Measurements from ENCODE around the gene FANCC.
A peak's percentile ranks its signal among the peaks of the same experiment; 100 is the strongest.

Gene FANCC

DNA sequence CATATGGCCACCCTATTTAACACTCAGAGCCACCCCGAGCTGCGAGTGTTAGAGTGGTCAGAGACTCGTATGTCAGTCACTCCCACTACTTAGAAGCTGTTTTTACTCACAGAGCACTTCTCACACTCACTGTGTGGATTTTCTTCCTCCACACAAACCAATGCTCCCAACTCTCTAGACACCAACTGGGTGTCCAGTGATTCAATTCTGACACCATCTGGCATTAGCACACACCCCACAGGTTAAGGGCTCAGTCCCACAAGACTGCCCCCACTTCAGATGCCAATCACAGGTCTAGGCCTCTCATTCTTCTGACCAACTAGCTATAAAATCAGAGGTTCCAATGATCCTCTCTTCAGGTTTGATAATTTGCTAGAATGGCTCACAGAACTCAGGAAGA lies 174.8 kb downstream of the FANCC start:
- DNase-seq (ENCODE audit: low spot score), result no peak

DNA sequence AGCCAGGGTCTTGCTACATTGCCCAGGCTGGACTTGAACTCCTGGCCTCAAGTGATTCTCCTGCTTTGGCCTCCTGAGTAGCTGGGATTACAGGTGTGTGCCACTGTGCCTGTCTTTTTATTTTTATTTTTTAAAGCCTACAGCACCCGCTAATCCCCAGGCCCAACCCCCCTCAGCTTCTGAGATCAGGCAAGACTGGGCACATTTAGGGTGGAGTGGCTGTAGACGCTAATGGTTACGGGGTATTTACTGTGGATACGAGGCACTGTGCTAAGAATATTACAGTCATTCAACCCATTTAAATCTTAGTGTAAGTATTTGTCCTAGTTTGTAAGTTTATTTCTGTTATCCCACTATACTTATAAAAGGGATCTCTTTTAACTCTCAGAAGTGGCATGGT lies 175.2 kb downstream of the FANCC start:
- DNase-seq (ENCODE audit: low spot score), result no peak

DNA sequence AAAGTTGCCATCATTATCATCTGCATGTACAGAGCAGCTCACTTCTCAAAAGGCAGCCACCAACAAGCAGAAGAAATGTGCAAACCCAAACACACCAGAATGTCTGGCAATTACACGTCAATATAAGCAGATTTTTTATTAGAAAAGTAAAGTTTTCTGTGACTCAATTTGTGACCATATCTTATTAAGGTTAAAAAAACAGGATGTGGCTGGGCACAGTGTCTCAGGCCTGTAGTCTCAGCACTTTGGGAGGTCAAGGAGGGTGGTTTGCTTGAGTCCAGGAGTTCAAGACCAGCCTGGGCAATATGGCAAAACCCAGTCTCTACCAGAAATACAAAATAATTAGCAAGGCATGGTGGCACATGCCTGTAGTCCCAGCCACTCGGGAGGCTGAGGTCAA lies 176.7 kb downstream of the FANCC start:
- DNase-seq (ENCODE audit: low spot score), result no peak

DNA sequence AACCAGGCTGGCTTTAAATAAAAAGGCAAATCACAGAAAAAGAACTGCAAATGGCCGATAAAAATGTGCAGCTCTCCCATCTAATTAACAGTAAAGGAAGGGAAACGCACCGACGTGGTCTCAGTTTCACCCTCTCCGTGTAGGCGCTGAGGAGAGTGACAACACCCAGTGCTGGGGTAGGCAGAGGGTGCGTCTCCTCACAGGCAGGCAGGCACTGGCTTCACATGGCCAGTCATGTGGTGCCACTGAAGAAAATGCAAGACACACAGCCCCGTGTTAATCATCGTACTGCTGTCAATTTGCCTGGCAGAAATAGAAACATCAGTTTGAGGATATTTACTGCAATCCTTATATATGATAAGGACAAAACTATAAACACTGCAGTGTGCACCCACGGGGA lies 178.4 kb downstream of the FANCC start:
- DNase-seq (ENCODE audit: low spot score), result no peak

DNA sequence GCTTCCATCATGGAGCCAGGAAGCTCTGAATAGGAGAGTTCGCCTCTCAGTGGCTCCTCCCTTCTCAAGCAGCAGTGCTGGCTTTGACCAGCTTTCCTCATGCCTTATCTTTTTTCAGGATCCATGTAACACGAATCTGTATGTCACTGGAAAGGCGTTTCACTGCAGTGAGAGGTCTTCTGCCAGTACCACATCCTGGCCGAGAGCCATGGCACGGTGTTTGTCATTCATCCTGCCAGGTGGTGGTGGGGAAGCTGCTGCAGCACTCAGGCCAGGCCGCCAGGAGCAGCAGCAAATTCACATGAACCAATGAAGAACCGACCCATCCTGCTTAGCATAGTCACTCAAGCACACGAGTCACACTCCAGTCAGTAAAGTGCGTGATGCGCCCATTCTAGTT lies 179.0 kb downstream of the FANCC start:
- no peak for DNase-seq (ENCODE audit: low spot score)

DNA sequence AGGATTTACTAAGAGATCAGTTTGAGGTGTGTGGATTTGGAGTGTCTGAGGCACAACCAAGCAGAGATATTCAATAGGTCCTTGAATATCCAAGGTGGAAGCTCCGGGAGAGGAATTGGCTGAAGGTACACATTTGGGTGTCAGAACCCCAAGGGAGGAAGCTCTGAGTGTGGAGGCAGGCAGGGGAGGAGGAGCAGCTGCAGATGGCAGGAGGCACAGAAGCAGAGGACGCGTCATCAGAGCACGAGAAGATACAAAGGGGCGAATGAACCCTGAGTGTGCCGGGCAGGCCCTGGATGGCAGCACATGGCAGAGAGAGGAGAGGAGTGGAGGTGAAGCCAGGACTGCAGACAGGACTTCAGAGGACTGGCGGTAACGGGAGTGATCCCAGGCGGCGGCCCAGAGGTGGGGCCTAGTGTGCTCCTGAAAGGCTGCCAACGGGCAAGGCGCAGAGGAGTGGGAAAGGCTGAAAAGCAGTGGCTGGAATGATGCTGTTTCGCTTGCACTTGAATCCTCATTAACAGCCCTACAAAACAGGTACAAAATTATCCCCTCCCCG lies 179.8 kb downstream of the FANCC start:
- DNase-seq (ENCODE audit: low spot score), result no peak

DNA sequence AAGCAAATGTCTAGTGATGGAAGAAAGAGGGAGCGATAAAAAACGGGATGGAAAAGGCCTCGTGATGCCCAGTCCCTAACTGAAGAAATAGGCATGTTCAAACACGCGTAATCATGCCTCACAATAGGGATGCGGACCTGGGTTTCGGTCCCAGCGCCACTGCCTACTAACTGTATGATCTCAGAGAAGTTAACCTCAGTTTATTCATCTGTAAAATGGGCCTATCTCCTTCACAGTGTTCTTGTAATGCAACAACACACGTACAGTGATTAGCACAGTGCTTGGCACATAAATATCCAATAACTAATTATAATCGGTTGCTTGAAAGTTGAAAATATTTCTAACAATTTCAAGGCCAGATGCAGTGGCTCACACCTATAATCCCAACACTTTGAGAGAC lies 181.8 kb downstream of the FANCC start:
- DNase-seq (ENCODE audit: low spot score), result no peak

DNA sequence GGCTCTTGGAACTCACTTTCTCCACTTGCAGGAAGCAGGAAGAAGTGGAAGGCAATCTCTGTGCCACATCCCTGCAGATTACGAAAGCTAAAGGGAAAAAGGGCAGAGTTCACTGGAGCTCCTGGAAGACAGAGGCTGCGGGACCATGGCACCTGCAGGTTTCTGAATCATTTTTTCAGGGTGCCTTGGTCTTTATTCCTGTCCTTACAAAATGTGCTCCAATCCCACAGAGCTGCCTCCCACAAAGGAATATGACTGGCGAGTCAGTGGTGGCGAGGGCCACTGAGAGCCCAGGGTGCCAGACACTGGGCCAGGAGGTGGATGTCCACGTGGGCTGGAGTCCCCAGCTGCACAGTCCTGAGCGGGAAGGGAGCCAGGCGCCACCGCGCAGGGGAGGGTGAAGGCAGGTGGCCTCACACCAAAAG lies 183.0 kb downstream of the FANCC start:
- DNase-seq (ENCODE audit: low spot score), result no peak

DNA sequence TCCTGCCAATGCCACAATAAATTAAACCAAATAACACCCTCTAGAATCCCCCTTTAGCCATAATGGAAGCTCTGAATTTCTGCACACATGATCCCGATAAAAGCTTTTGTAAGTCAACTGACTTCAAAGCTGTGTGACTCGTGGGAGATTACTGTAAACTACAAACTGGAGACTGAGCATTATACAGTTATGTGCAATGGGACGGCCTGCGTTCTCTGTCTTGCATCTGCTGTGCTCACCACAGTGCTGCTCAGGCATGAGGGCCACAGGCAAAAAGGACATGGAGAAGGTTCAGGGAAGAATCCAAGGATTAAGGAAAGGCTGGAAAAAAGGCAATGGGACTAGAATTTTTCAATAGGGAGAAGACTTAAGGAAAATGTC lies 184.2 kb downstream of the FANCC start:
- no peak for DNase-seq (ENCODE audit: low spot score)

DNA sequence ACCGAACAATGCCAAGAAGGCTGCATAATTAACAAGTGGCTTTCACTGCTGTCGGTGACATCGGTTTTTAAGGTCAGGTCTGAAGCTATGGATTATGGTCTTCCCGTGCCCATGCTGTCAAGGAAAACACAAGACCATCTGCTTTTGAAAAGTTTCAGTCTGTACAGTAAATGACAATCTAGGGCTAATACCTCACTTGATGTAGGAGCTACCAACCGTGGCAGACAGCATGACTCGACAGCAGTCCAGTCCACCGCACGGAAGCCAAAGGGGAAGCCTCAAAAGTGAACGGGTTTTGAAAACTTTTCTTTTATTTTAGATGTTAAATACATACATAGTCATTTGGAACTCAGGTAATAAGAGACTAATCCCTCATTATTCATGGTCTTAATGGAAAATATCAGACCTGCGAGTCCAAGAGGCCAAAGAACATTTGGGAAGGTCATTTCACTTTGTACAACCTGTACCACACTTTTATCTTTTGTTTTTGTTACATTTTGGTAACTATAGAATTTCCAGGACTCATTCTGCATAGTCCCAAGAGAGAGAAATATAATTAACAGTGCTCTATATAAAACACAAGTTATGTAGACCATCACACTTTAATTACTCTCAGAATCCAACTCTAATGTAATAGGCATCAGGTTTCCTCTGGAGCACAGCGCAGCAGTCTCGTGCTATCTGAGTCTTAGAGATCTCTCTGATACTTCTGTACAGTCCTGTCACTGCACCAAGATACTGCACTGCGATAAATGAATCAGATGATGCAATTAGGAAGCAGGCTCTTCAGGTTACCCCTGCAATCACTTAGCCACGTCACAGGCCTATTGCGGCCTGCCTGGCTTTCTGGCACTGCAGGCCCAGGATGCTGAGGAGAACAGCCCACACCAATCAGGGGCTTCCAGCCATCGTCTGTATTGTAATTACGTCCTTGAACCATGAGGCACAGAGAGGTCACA lies 184.9 kb downstream of the FANCC start:
- no peak for DNase-seq (ENCODE audit: low spot score)

DNA sequence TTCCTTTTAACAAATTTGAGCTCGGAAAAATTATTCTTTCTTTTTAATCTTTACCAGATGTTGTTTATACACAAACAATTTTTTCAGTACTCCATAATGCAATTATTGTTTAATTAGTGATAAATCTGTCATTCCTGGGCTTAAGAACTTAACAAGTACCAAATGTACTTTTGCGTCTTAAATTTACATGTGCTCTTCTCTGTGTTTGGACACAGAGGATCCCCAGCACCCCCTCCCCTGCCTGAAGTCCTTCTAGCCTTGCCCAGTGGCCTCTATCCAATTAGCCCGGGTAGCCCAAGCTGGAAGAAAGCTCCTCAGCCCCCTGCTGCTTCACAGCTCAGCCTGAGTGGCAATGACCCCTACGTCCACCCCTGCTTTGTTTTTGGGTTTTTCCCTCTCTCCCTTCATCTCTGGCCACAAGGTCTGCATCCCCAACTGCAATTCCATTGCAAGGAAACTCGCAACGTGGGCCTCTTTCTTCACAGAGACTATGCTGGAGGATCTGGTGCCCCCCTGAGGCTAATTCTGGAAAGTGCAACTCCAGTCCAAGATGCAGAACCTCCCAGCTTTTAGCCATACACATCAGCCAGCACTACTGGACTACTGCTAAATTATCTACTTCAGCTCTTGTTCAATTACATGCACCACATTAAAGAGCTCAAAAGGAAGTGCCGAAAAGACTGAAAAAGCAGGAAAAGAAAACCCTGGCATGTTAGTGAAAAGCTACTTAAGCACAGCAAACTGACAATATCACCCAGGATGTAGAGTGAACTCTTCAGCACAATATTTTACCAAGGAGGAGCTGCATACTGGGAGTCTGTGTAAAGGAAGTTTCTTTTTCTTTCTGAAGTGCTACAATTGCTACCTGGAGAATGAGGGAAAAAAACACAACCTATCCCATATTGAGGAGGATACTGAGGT lies 186.2 kb downstream of the FANCC start:
- peak; percentile 34 for DNase-seq (ENCODE audit: low spot score)

DNA sequence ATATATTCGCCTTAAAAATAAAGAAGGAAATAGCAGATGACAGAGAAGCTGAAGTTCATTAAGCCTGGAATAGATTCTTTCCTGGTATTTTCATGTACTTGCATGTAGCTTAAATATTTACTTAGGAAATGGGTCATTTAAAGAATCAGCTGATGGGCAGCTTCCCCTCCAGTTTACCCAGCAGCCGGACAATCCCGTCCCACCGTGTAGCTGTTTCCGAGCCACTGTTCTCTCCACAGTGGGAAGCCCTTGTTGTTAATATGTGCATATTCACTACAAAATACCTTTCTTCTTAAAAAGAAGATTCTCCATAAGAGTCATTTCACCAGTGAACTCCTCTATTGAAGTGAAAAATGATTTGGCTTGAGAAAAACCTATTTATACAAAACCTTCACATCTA lies 187.0 kb downstream of the FANCC start:
- no peak for DNase-seq (ENCODE audit: low spot score)

DNA sequence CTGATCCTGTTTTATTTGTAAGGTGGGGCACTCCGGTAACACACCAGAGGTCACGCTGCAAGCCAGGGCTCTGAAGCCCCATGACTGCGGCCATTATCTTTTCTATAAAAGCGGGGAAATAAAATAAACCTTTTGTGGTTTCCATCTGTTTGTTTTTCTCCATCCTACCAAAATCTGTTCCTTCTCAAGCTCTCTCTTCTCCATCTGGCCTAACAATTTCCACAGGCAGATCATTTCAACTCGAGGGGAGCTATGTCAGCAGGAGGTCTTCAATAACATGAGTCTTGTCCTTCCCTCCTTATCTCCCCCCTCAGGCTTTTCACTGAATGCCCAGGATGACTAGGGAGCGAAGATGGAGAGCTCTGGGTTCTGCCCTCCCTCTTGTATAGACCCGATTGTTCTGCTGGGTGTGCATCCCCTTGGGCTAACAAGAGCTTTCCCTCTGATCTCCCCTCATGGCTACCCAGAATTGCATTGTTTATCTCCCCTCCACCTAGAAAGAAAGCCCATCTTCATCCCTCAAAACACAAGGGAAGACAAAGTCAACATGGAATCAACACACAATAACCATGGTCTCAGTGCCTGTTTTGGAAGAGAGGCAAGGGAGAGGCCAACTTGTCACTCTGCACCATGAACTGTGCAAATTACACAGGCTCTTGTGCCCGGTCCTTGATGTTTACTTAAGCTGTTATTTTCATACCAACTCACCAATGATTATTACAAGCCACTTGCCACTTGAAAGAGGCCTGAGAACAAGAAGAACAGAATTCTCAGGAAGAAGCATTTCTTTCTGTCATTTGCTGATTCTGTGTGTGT lies 187.8 kb downstream of the FANCC start:
- DNase-seq (ENCODE audit: low spot score), result no peak

DNA sequence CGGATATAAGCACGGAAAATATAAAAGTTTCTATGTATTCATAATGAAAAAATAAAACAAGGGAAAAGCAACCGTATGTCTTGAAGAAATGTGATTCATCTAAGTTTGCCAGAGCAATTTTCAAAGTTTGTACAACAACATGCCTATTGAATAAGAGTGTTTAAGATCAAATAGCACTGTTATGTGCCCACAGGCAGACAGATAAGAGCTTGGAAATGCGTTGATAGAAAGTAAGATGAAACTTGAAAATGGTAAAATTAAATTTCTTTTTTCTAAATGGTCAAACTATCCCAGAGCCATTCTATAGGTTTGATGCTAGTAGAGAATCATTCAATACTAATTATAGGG lies 189.4 kb downstream of the FANCC start:
- DNase-seq (ENCODE audit: low spot score), result no peak

DNA sequence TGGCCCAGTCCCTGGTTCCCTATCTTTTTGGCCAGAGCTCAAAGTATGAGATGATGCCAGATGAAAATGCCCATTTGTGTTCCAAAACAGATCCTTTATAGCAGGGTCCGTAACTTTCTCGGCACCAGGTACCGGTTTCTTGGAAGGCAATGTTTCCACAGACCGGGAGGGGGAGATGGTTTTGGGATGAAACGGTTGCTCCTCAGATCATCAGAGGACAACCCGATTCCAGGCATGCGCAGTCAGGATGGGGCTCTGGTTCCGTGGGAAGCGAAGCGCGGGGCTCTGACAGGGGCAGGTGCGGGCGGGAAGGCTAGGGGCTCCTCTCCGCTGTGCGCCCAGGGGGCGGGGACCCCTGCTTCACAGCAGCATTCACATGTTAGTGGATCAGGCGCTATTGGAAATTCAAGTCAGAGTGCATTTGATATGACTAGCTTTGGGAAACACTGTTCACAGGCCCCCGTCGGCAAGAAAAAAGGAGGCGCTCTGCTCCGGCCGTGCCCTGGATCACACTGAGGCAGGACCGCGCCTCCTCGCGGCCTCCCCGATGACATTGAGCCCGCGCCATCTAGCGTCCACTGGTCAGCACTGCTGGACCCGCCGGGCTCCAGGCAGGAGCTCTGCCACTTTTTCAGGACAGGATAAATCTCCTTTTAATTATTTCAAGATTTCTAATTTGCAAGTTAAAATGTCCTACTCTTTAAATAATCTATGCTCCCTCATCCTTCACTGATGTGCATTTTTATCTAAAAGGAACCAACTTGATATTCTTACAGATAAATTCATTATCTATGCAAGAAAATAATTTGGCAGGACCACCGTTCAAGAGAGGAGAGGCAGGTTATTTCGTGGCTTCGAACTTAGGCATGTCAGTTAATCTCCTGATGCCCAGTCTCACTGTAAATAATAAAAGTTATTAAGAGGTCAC lies 190.0 kb downstream of the FANCC start:
- DNase-seq (ENCODE audit: low spot score), result peak; percentile 52

DNA sequence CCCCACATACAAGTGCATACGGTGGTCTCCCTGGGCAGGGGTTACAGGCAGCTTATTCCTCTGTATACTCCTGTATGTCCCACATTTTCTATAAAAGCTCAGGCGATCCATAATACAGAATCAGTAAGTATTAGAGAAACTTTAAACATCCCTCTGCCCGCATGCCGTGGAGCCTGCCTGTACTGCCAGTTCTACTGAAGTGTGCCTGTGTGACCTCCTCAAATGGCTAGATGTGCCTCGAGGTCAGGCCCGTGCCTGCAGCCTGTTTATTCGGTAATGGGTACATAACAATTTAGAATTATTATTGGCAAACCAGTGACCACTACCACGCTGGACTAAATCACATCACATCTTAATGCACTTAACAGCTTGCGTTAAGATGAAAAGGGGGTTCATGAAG lies 190.8 kb downstream of the FANCC start:
- DNase-seq (ENCODE audit: low spot score), result no peak

DNA sequence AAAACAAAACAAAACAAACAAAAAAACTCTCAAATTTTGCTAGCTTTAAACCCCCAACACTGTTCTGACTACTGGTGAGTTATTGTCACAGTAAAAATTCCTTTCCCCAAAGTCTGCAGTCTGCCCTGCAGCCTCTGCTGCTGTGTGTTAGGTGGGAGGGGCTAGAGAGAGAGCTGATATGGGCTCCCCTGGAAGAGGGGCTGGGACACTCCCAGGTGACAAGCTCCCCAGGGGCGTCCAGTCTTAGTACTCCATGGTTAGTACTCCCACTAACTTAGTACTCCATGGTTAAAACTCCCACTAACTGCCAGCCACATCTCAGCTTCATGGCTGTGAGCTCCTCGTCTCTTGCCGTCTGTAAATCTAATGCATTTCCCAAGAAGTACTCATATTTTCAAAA lies 191.9 kb downstream of the FANCC start:
- DNase-seq (ENCODE audit: low spot score), result no peak

DNA sequence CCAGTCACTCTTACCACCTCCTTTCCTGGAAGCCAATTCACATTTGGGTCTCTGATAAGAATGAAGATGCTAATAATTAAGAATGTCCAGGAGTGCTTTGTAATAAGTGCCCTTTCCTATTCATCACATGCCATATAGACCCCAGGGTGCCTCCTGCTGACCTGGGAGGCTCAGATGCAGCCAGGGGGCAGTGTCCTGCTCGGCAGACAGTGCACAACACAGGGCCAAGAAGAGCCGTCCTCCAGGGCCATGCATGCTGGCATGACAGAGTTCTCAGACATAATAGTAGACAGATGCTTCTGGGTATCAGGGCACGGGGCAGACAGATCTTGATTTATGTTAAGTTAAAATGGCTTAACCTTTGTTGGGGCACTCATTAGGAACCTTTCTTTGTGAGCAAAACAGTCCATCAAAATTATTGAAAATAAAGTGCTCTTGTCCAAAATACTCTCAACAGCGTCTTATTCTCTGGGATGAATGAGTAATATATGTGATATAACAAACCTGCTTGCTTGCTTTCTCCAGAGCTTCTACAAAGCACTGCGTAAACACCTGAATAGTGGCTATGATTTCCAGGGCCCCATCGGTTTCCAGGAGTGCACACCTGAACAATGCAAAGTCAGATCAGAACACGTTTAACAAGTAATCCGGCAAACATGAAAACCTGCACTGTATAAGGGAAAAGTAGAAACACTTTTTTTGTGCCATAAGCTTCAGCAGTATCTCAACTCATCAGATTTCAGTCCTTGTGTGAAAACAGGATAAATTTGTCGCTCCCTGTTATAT lies 192.7 kb downstream of the FANCC start:
- DNase-seq (ENCODE audit: low spot score), result no peak

DNA sequence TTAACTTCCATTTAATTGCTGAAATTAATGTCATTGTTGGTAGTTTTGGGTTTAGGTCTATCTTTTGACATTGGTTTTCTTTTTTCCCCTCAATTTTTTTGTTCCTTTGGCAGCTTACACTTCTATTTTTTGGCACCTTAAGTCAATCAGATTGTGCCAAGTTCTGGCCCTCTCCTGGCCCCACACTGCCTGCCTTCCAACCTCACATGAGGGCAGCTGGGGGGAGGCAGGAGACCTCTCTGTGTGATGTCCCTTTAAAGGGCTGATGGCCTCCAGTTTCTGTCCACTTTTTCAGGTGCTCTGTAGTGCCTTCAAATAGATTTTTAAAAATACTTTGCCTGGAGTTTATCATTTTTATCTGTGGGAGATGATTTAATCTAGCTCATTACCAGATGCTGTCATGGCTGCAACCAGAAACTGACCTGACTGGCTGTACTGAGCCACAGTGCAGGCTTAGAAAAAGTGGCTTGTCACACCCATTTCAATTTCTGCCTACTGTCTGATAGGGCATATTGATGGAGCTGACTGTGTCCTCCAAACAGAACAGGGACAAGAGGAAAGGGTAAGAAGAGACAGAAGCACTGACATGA lies 196.6 kb downstream of the FANCC start:
- DNase-seq (ENCODE audit: low spot score), result no peak

DNA sequence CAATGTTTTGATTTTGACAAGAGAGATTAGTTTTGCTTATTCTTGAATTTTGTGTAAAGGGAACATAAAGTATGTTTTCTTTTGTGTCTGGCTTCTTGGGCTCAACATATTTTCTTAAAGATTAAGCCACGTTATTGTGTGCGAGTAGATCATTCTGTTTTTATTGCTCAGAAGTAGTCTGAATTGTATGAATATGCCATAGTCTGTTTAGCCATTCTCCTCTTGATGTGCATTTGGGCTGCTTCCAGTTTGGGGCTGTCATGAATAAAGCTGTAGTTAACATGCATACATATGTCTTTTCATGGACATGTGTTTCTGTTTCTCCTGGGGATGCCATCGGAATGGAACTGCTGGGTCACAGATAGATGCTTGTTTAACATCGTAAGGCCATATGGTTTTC lies 198.9 kb downstream of the FANCC start:
- DNase-seq (ENCODE audit: low spot score), result no peak

All from CD4-positive, alpha-beta T cell treated with Interleukin-15 for 4 hours (primary cell).